Suppressor macrophage treated with lipopolysaccharide for 1 hour (primary cell): ENCODE data around the gene MLPH.

Source experiments
- DNase-seq, 3 donors: peaks; one replicate each; pipeline ENCODE4 v3.0.0-alpha.2; 2020 to 2022

MLPH gene

GRCh38 chr2:237480988-237481525 lies 6.0 kb upstream of the MLPH start:
- no peak for DNase-seq

GRCh38 chr2:237482485-237482884 lies 4.6 kb upstream of the MLPH start:
- peak; percentile 62 to 78 (median 66) for DNase-seq

GRCh38 chr2:237483018-237483731 lies 3.9 kb upstream of the MLPH start:
- DNase-seq: peak; percentile 93 to 96 (median 93)

GRCh38 chr2:237485304-237485703 lies 1.7 kb upstream of the MLPH start:
- no peak for DNase-seq

- no peak for DNase-seq
Measured at GRCh38 chr2:237485844-237486243, 1.2 kb upstream of the MLPH start.

GRCh38 chr2:237486334-237486818 lies 675 bp upstream of the MLPH start:
- DNase-seq: no peak

GRCh38 chr2:237487496-237487895 lies 445 bp downstream of the MLPH start:
- no peak for DNase-seq

GRCh38 chr2:237488295-237488694 lies 1.2 kb downstream of the MLPH start:
- no peak for DNase-seq

GRCh38 chr2:237488901-237489860 lies 2.1 kb downstream of the MLPH start:
- DNase-seq: no peak

- DNase-seq: no peak
Measured at GRCh38 chr2:237490009-237490711, 3.1 kb downstream of the MLPH start.

GRCh38 chr2:237490795-237491194 lies 3.7 kb downstream of the MLPH start:
- DNase-seq: no peak

- no peak for DNase-seq
Measured at GRCh38 chr2:237491515-237492118, 4.6 kb downstream of the MLPH start.

GRCh38 chr2:237492137-237492890 lies 5.3 kb downstream of the MLPH start:
- no peak for DNase-seq

- no peak for DNase-seq
Measured at GRCh38 chr2:237494066-237494465, 7.0 kb downstream of the MLPH start.

- no peak for DNase-seq
Measured at GRCh38 chr2:237495521-237496117, 8.6 kb downstream of the MLPH start.

- no peak for DNase-seq
Measured at GRCh38 chr2:237496428-237496827, 9.4 kb downstream of the MLPH start.

- no peak for DNase-seq
Measured at GRCh38 chr2:237497009-237497837, 10.2 kb downstream of the MLPH start.

- peak; percentile 80 to 94 (median 85) for DNase-seq
Measured at GRCh38 chr2:237497838-237498186, 10.8 kb downstream of the MLPH start.

GRCh38 chr2:237498341-237498740 lies 11.3 kb downstream of the MLPH start:
- no peak for DNase-seq

GRCh38 chr2:237500681-237501424 lies 13.8 kb downstream of the MLPH start:
- DNase-seq: peak; percentile 70 to 76 (median 71)
